IMR-90 (cell line): ENCODE measurements around the gene ZDHHC14. TPM values are rescaled to one million over a fixed set of nuclear protein-coding genes. Genes with fewer than 3 reads are reported as not detected.

Experiments used
- ATAC-seq: fragments of 200-7000 bp; cut with Tn5 transposase; 2 replicates; pipeline ENCODE4 v1.9.1; 2020; ENCODE audit warnings: low read depth, mild to moderate bottlenecking, moderate library complexity
- BruUV-seq: library from RNA; stranded (reverse); fragments of 400-500 nt; replicated peaks from 2 replicates; lab custom pipeline; 2021; lab: Mats Ljungman, UMichigan
- CTCF ChIA-PET: fragments of 300-600 bp; formaldehyde crosslinking; extraction: SDS; loops from one replicate; lab custom pipeline; 2021; ENCODE audit warnings: antibody characterized with exemption; lab: Yijun Ruan, JAX
- POLR2A ChIA-PET: fragments of 300-600 bp; sonication (Branson Sonifier 250); formaldehyde crosslinking; loops from one replicate; lab custom pipeline; 2022; ENCODE audit warnings: antibody characterized with exemption; ENCODE audit not compliant: unreplicated experiment; lab: Charles Lee
- DNase-seq: peaks from one replicate; pipeline ENCODE4 v3.0.0; 2013
- H2AFZ ChIP-seq: replicated peaks from 2 replicates; pipeline ENCODE3; 2013; ENCODE audit warnings: low read length, mild to moderate bottlenecking; ENCODE audit not compliant: poor library complexity
- H2AK5ac ChIP-seq: 2 replicates; pipeline ENCODE4 v1.6.1; 2013; ENCODE audit warnings: low read depth, low read length, inconsistent platforms
- H2AK9ac ChIP-seq: replicated peaks from 2 replicates; pipeline ENCODE3; 2013; ENCODE audit warnings: mild to moderate bottlenecking, low read depth, low read length, moderate library complexity; ENCODE audit not compliant: poor library complexity
- H2BK120ac ChIP-seq: 2 replicates; pipeline ENCODE4 v1.6.1; 2013; ENCODE audit warnings: low read depth, low read length, inconsistent platforms
- H2BK15ac ChIP-seq: 3 replicates; pipeline ENCODE4 v1.6.1; 2013; ENCODE audit warnings: low read depth, low read length, inconsistent platforms
- H2BK20ac ChIP-seq: 2 replicates; pipeline ENCODE4 v1.6.1; 2013; ENCODE audit warnings: low read depth, mild to moderate bottlenecking, inconsistent platforms, low read length, moderate library complexity
- H2BK5ac ChIP-seq: 2 replicates; pipeline ENCODE4 v1.6.1; 2013; ENCODE audit warnings: mild to moderate bottlenecking, low read depth, low read length, inconsistent platforms; ENCODE audit not compliant: poor library complexity, severe bottlenecking
- H3K14ac ChIP-seq: replicated peaks from 2 replicates; pipeline ENCODE4 v1.6.1; 2013; ENCODE audit warnings: low read depth, low read length, inconsistent platforms
- H3K18ac ChIP-seq: 2 replicates; pipeline ENCODE4 v1.6.1; 2013; ENCODE audit warnings: low read depth, low read length, control low read depth
- H3K23ac ChIP-seq: 2 replicates; pipeline ENCODE4 v1.6.1; 2013; ENCODE audit warnings: low read depth, low read length, inconsistent platforms
- H3K27ac ChIP-seq: 2 replicates; pipeline ENCODE4 v1.5.1; 2013; ENCODE audit warnings: mild to moderate bottlenecking, control low read depth, low read length; ENCODE audit not compliant: insufficient read depth
- H3K27me3 ChIP-seq: 2 replicates; pipeline ENCODE4 v1.6.1; 2013; ENCODE audit warnings: low read length; ENCODE audit not compliant: control insufficient read depth, insufficient read depth
- H3K36me3 ChIP-seq: 2 replicates; pipeline ENCODE4 v1.6.1; 2013; ENCODE audit warnings: low read length, mixed read lengths; ENCODE audit not compliant: control insufficient read depth, insufficient read depth
- H3K4ac ChIP-seq: 2 replicates; pipeline ENCODE4 v1.6.1; 2013; ENCODE audit warnings: low read depth, low read length, inconsistent platforms
- H3K4me1 ChIP-seq: 2 replicates; pipeline ENCODE4 v1.6.1; 2013; ENCODE audit warnings: low read length, mixed read lengths; ENCODE audit not compliant: control insufficient read depth, insufficient read depth
- H3K4me2 ChIP-seq: 2 replicates; pipeline ENCODE4 v1.6.1; 2013; ENCODE audit warnings: low read depth, mild to moderate bottlenecking, control low read depth, low read length, moderate library complexity
- H3K4me3 ChIP-seq: 2 replicates; pipeline ENCODE4 v1.5.1; 2013; ENCODE audit warnings: low read depth, mild to moderate bottlenecking, control low read depth, low read length, moderate library complexity; ENCODE audit not compliant: insufficient read depth
- H3K56ac ChIP-seq: 2 replicates; pipeline ENCODE4 v1.6.1; 2013; ENCODE audit warnings: low read length, inconsistent platforms; ENCODE audit not compliant: insufficient read depth; ENCODE audit errors: extremely low read depth
- H3K79me1 ChIP-seq, 2 experiments: 2 replicates each; pipeline ENCODE4 v1.6.1; 2013; ENCODE audit warnings: low read length in 2 of 2, inconsistent platforms in 1 of 2, low read depth in 1 of 2
- H3K9ac ChIP-seq: 2 replicates; pipeline ENCODE4 v1.6.1; 2013; ENCODE audit warnings: low read depth, low read length, control low read depth
- H3K9me1 ChIP-seq: 2 replicates; pipeline ENCODE4 v1.6.1; 2013; ENCODE audit warnings: low read length, inconsistent platforms; ENCODE audit not compliant: insufficient read depth
- H3K9me3 ChIP-seq: 2 replicates; pipeline ENCODE4 v1.6.1; 2013; ENCODE audit warnings: low read length; ENCODE audit not compliant: control insufficient read depth, insufficient read depth
- H4K20me1 ChIP-seq: 2 replicates; pipeline ENCODE4 v1.6.1; 2013; ENCODE audit warnings: low read length, inconsistent platforms; ENCODE audit not compliant: insufficient read depth
- H4K5ac ChIP-seq: 2 replicates; pipeline ENCODE4 v1.6.1; 2013; ENCODE audit warnings: mild to moderate bottlenecking, low read depth, low read length, control low read depth
- H4K8ac ChIP-seq, 2 experiments: 2 replicates each; pipeline ENCODE4 v1.6.1; 2013; ENCODE audit warnings: low read depth in 2 of 2, low read length in 2 of 2, control low read depth in 1 of 2, inconsistent platforms in 1 of 2
- H4K91ac ChIP-seq: 2 replicates; pipeline ENCODE4 v1.6.1; 2013; ENCODE audit warnings: low read depth, low read length, inconsistent platforms; ENCODE audit not compliant: insufficient read depth
- BHLHE40 ChIP-seq: fragments of 150-350 bp; IDR thresholded peaks from 2 replicates; pipeline ENCODE4 v1.6.1; 2016; ENCODE audit warnings: mild to moderate bottlenecking, low read depth, low read length
- CEBPB ChIP-seq: IDR thresholded peaks from 2 replicates; pipeline ENCODE4 v1.6.1; 2012; ENCODE audit warnings: low read depth, low read length, improper control_type of control experiment
- WGBS, 2 experiments: methylation state at CpG; one replicate each; pipeline versions ENCODE4 v1.1.5 to v1.1.7; 2013; ENCODE audit warnings: missing lambda C conversion rate in 2 of 2; ENCODE audit not compliant: insufficient read length in 1 of 2; ENCODE audit errors: extremely low coverage in 2 of 2; 5-methylcytosine and 5-hydroxymethylcytosine counted together
- dilution Hi-C: fragments of 300-500 bp; cut with HindIII; formaldehyde crosslinking; loops from one replicate; pipeline ENCODE4 v1.14.3; 2018; ENCODE audit warnings: low sequenced_read_pairs; ENCODE audit not compliant: unreplicated experiment
- in situ Hi-C: fragments of 300-500 bp; cut with MboI; formaldehyde crosslinking; loops from 3 replicates; pipeline ENCODE4 v1.14.3; 2019; ENCODE audit warnings: low sequenced_read_pairs, inconsistent platforms, mixed read lengths
- intact Hi-C: fragments of 100-400 bp; cut with micrococcal nuclease; formaldehyde crosslinking; loops from 2 replicates; pipeline ENCODE4 v1.10.0; 2022
- polyA plus RNA-seq, 3 experiments: library from polyadenylated mRNA; depleted of rRNA; stranded (reverse); fragments of >200 nt; gene quantifications; 2 replicates each; pipeline ENCODE4 v1.2.3, GENCODE V29; 2012; ENCODE audit warnings: low replicate concordance in 1 of 3
- total RNA-seq: library from RNA; depleted of rRNA; stranded (reverse); fragments of >200 nt; gene quantifications from 2 replicates; pipeline ENCODE4 v1.2.3, GENCODE V29; 2012

ZDHHC14 gene
- total and polyA plus RNA-seq, 2 of the 4 experiments (the other 2 are of a cell fraction) = 0.90 to 2.0 TPM

DNA sequence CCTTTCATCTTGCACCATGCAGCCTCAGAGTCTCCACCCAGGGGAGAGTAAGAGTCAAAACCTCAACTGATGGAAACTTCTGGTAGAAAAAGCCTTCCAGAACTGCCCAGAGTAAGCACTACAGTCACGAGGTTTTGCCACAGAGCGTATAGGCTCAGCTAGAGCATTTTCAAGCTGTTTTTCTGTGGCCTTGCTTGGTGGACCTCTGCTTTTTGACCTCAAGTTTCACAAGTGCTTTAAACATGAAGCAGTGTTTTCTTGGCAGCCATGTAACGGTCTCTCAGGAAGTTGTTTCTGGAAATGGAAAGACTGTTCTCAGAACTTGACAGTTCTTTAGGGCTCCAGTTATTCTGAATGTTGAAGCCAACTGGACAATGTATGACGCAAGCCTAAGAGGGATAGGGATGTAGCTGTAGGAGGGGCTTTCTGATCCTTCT lies 146.5 kb downstream of the ZDHHC14 start:
- intact Hi-C loops = loop anchor here (5.0 kb wide), 1 partner anchor 145 kb away; the partner anchor contains the start of gene ZDHHC14
- Histone ChIP-seq H3K27ac (no peak overlapping the region; the same call in 1 of the 2 replicates), H3K56ac (no peak overlapping the region), H3K9me3 (no peaks in the 10 kb centered on the region), H3K79me1 (no peaks in the 10 kb centered on the region), H3K4me2 (0 out of 2 replicates have a peak overlapping the region, but pooled peaks have one; percentile 31), H2BK15ac (no peak overlapping the region), H3K4me1 (no peaks in the 10 kb centered on the region; the same call in 1 of the 2 replicates), H3K14ac (no peak overlapping the region), H3K27me3 (peaks cover 1% of the 10 kb centered on the region; the same call in 1 of the 2 replicates), H3K9me1 (no peaks in the 10 kb centered on the region), H2AK9ac (no peak overlapping the region), H3K9ac (no peak overlapping the region), H2BK5ac (no peak overlapping the region), H4K91ac (no peak overlapping the region), H3K4me3 (no peak overlapping the region), H3K18ac (no peak overlapping the region), H3K36me3 (no peaks in the 10 kb centered on the region), H4K20me1 (no peaks in the 10 kb centered on the region), H2BK120ac (no peak overlapping the region), H4K8ac (no peak overlapping the region), H2BK20ac (no peak overlapping the region), H4K5ac (no peak overlapping the region), H2AFZ (no peak overlapping the region), H3K23ac (no peak overlapping the region), H2AK5ac (no peak overlapping the region), H3K4ac (no peak overlapping the region)
- TF ChIP-seq CEBPB (peak; percentile 21; the same call in 1 of the 2 replicates), BHLHE40 (no peak)
- WGBS, 2 experiments = 38% methylated on average over 1 of the region's 4 CpGs; no CpG with 5 or more reads in 1 of the 2 experiments
- BruUV-seq = no TSS peak
- ATAC-seq = peak; percentile 63; the same call in 1 of the 2 replicates
- in situ Hi-C loops = no loop called here
- ChIA-PET CTCF (interaction anchor here (0.8 kb wide), 1 partner anchor 133 kb away, joined by 6 read pairs; no protein-coding TSS in a partner anchor), POLR2A (no interaction called here)
- dilution Hi-C loops = no loop called here
- DNase-seq = peak; percentile 23
